Spleen (tissue), 7 donors: ENCODE data around the gene ACAN.

Experiments
- CTCF ChIP-seq, 11 experiments: fragments of 200-600 bp in 7 of 11; fragments of 450-650 bp in 4 of 11; sonication (generic) in 4 of 11; IDR thresholded peaks in 8 of 11; conservative IDR thresholded peaks in 3 of 11; 1 replicate in 7 of 11; 2 replicates in 4 of 11; pipeline versions ENCODE4 v1.4.0 to v1.8.0; 2016 to 2021; ENCODE audit warnings: antibody characterized with exemption in 11 of 11, inconsistent platforms in 4 of 11, mild to moderate bottlenecking in 1 of 11
- POLR2A ChIP-seq, 3 donors: fragments of 450-650 bp; IDR thresholded peaks; one replicate each; pipeline ENCODE4 v1.5.1; 2017; ENCODE audit warnings: antibody characterized with exemption in 3 of 3, mild to moderate bottlenecking in 1 of 3
- POLR2AphosphoS5 ChIP-seq, 3 donors: sonication (generic); formaldehyde crosslinking; IDR thresholded peaks; one replicate each; pipeline ENCODE4 v1.5.1; 2017; ENCODE audit warnings: antibody characterized with exemption in 3 of 3
- donor health status: DM: no; HTN: no; CAD: no; lungs with moderate emphysema.
- donor health status: DM: no; HTN: no; CAD: no.
- donor health status: DM: no; HTN: no; CAD: no.

- no peak for TF ChIP-seq CTCF (IDR thresholded peaks at IDR 0.05 in 8 of 11, conservative IDR thresholded peaks at IDR 0.05 in 3 of 11)
- TF ChIP-seq POLR2A (IDR thresholded peaks at IDR 0.05): no peak
- TF ChIP-seq POLR2AphosphoS5 (IDR thresholded peaks at IDR 0.05): no peak
These were observed 114.5 kb downstream of the ACAN start for GRCh38 chr15:88917760-88918159.
